KOPT-K1 (cell line): ENCODE measurements around the gene FAM171A1.
A peak's percentile ranks its signal among the peaks of the same experiment; 100 is the strongest.
"Not testable (repeated sequence)": the region's sequence is repeated elsewhere in the genome, so short reads cannot be mapped to it uniquely, and the experiment has no call there.

Experiments used
- H3K27ac ChIP-seq: fragments of 200-600 bp; sonication (generic); 2 replicates; pipeline ENCODE4 v1.5.1; 2016; ENCODE audit warnings: antibody characterized with exemption, mild to moderate bottlenecking, low read depth, low read length; ENCODE audit not compliant: poor library complexity, severe bottlenecking
- H3K36me3 ChIP-seq: fragments of 200-600 bp; sonication (generic); 2 replicates; pipeline ENCODE4 v1.5.1; 2017; ENCODE audit warnings: antibody characterized with exemption, mild to moderate bottlenecking, low read length, moderate library complexity; ENCODE audit not compliant: insufficient read depth
- H3K9me3 ChIP-seq: fragments of 200-600 bp; sonication (generic); 2 replicates; pipeline ENCODE4 v1.5.1; 2017; ENCODE audit warnings: antibody characterized with exemption, low read length, mild to moderate bottlenecking; ENCODE audit not compliant: insufficient read depth, poor library complexity, severe bottlenecking

The FAM171A1 gene

GRCh38 chr10:15222511-15222910, 148.6 kb downstream of the FAM171A1 start:
- H3K36me3 ChIP-seq = no peaks in the 10 kb centered on the region
- no peak overlapping the region for H3K27ac ChIP-seq

GRCh38 chr10:15220445-15220844, 150.6 kb downstream of the FAM171A1 start:
- Histone ChIP-seq H3K27ac (no peak overlapping the region), H3K36me3 (no peaks in the 10 kb centered on the region), H3K9me3 (peaks cover 15% of the 10 kb centered on the region)

More at GRCh38 chr10:15222511-15222910, 148.6 kb downstream of the FAM171A1 start:
- peaks cover 15% of the 10 kb centered on the region for H3K9me3 ChIP-seq

- Histone ChIP-seq H3K9me3 (no peaks in the 10 kb centered on the region), H3K27ac (no peak overlapping the region), H3K36me3 (no peaks in the 10 kb centered on the region)
Observed at GRCh38 chr10:15216700-15217099, 154.4 kb downstream of the FAM171A1 start.

GRCh38 chr10:15214237-15214636, 156.9 kb downstream of the FAM171A1 start:
- Histone ChIP-seq H3K36me3 (no peaks in the 10 kb centered on the region), H3K9me3 (no peaks in the 10 kb centered on the region), H3K27ac (no peak overlapping the region)

- Histone ChIP-seq H3K36me3 (no peaks in the 10 kb centered on the region), H3K27ac (no peak overlapping the region), H3K9me3 (no peaks in the 10 kb centered on the region)
Observed at GRCh38 chr10:15213461-15213861, 157.6 kb downstream of the FAM171A1 start.

GRCh38 chr10:15211464-15211979, 159.6 kb downstream of the FAM171A1 start:
- no peaks in the 10 kb centered on the region for H3K36me3 ChIP-seq
- H3K27ac ChIP-seq = no peak overlapping the region
- no peaks in the 10 kb centered on the region for H3K9me3 ChIP-seq

GRCh38 chr10:15210521-15210920, 160.6 kb downstream of the FAM171A1 start:
- Histone ChIP-seq H3K9me3 (no peaks in the 10 kb centered on the region), H3K27ac (no peak overlapping the region), H3K36me3 (no peaks in the 10 kb centered on the region)

GRCh38 chr10:15209827-15210509, 161.1 kb downstream of the FAM171A1 start:
- H3K36me3 ChIP-seq = no peaks in the 10 kb centered on the region
- no peaks in the 10 kb centered on the region for H3K9me3 ChIP-seq
- no peak overlapping the region for H3K27ac ChIP-seq

- peak overlapping the region; percentile 66 for H3K27ac ChIP-seq
Observed at GRCh38 chr10:15208221-15208620, 162.9 kb downstream of the FAM171A1 start.

GRCh38 chr10:15207410-15207809, 163.7 kb downstream of the FAM171A1 start:
- H3K27ac ChIP-seq = peak overlapping the region; percentile 66
- H3K36me3 ChIP-seq, H3K9me3 ChIP-seq: not testable (repeated sequence)

More at GRCh38 chr10:15208221-15208620, 162.9 kb downstream of the FAM171A1 start:
- no peaks in the 10 kb centered on the region for H3K9me3 ChIP-seq
- H3K36me3 ChIP-seq = no peaks in the 10 kb centered on the region

- H3K9me3 ChIP-seq = no peaks in the 10 kb centered on the region
- H3K27ac ChIP-seq = no peak overlapping the region
- no peaks in the 10 kb centered on the region for H3K36me3 ChIP-seq
Observed at GRCh38 chr10:15202639-15203038, 168.4 kb downstream of the FAM171A1 start.

- H3K27ac ChIP-seq, H3K36me3 ChIP-seq, H3K9me3 ChIP-seq: not testable (repeated sequence)
Observed at GRCh38 chr10:15202301-15202621, 168.8 kb downstream of the FAM171A1 start.

- no peaks in the 10 kb centered on the region for H3K36me3 ChIP-seq
- no peaks in the 10 kb centered on the region for H3K9me3 ChIP-seq
- no peak overlapping the region for H3K27ac ChIP-seq
Observed at GRCh38 chr10:15201589-15202300, 169.3 kb downstream of the FAM171A1 start.

- Histone ChIP-seq H3K36me3 (no peaks in the 10 kb centered on the region), H3K9me3 (no peaks in the 10 kb centered on the region), H3K27ac (no peak overlapping the region)
Observed at GRCh38 chr10:15200626-15201025, 170.5 kb downstream of the FAM171A1 start.

- H3K9me3 ChIP-seq = no peaks in the 10 kb centered on the region
Observed at GRCh38 chr10:15197911-15198310, 173.2 kb downstream of the FAM171A1 start.

GRCh38 chr10:15197276-15197675, 173.8 kb downstream of the FAM171A1 start:
- Histone ChIP-seq H3K27ac (no peak overlapping the region), H3K9me3 (no peaks in the 10 kb centered on the region), H3K36me3 (no peaks in the 10 kb centered on the region)

More at GRCh38 chr10:15197911-15198310, 173.2 kb downstream of the FAM171A1 start:
- Histone ChIP-seq H3K27ac (no peak overlapping the region), H3K36me3 (no peaks in the 10 kb centered on the region)
